Activated CD4-positive, alpha-beta T cell treated with anti-CD3 and anti-CD28 coated beads for 24 hours (primary cell): ENCODE data around the gene ACSM5.
"Not testable (repeated sequence)": the region's sequence is repeated elsewhere in the genome, so short reads cannot be mapped to it uniquely, and the experiment has no call there.

Experiments used
- DNase-seq, 2 donors: peaks; one replicate each; pipeline ENCODE4 v3.0.0-alpha.2; 2020; ENCODE audit warnings: low read depth in 2 of 2

The ACSM5 gene

DNA sequence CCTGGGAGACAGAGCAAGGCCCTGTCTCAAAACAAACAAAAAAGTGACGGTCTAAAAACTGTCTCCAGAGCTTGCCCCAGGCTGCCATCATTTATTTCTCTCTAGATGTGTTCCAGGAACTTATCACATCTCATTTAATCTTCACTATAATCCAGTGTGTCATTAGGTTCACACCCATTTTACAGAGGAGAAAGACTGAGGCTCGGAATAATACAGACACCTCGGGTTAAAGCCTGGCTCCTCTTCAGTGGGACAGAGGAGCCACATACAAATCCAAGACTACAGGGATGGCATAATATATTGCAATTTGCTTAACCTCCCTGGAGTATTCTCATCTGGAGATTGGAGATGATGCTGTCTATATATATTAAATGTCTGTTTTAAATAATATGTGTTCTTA is 10.7 kb upstream of the ACSM5 start:
- DNase-seq, result no peak

DNA sequence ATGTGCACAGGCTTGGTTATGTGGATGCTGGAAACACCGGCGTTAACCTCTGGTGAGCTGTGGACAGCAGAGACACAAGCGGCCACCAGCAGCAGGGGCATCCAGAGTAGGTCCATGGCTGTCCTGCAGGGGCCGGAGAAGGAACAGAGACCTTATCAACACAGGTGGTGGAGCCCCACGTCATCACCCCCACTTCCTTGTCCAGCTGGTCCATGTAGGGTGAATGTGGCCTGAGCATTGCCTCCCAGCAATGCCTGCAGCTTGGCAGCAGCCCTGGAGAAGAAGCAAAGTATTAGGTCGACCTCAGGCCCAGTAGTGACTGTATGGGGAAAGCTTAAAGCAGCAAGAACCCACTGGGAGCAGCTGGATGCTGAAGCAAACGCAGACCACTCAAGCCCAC is 10.1 kb upstream of the ACSM5 start:
- DNase-seq, result no peak

DNA sequence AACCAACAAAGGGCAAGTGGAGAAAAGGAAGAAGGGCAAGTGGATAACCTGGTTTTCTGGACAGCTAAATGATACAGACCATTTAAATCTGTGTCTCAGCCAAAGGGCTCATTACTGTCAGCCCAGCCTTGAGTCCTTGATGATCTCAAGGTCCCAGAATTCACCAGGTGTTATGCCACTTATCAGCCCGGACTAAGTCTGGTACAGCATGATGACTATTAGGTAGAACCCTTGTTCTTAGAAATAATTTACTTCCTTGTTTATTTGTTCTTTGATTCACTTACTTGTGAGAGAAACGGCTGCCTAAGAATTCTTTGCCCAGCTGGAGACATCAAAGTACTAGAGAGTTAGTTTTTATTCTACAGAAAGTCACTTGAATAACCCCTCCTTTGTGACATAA is 8.3 kb upstream of the ACSM5 start:
- DNase-seq, result no peak

DNA sequence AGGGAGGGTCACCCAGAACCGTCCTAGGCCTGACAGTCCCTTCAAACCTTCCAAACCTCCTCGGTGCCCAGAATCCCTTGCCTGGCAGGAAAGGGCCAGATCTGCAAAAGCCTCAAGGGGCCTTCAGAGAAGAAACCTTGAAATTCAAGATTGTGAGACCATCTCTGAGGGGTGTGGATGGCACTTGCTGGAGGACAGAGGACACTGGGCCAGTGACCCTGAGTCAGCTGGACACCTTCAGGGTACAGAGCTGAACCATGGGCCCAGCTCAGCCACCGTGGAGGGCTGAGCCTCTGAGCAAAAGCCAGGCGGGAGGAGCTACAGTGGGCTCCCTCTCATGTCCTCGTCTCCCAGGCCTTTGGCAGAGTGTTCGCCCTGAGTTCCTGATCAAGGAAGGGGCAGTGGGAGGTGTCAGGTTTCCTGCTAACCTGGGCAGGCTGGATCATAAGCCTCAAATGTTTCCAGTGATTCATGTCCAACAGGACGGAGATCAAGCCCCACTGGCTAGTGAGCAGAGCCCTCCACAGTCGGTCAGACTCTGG is 7.8 kb upstream of the ACSM5 start:
- no peak for DNase-seq

DNA sequence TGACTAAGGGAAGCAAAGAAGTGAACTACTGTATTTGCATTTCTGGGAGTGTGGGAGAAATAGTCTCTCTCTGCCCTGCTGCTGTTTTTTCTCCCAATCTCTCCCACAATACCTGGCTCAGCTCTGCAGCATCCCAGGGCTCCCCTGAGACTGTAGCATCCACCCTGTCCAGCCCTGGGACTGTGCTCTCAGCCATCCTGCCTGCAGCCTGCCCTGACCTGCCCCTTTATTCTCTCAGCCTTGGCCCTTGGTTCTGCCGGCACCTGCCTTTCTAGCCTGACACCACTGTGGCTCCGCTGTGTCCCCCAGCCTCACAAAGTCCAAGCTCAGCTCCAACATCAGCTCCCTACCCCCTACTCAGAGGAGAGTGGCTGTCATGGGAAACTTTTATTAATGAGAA is 6.7 kb upstream of the ACSM5 start:
- DNase-seq, result no peak

DNA sequence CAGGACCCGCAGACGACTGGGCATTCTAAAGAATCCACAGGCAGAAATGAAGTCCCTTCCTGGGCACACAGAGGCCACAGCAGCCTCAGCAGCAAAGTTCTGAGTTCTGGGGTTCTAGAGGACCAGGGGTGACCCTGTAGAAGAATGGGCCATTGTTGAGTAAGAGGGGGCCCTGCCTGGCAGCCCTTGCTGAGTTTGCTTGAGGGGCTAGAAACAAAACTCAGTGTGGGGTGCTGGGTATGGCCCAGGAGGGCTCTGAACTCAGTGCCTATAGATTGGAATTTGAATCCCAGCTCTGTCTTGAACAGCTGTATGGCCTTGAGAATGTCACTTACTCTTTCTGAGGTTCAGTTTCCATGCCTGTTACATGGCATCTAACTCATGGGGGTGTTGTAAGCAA is 4.7 kb upstream of the ACSM5 start, which contains the start of gene PDILT:
Gene PDILT, minus strand, starts transcription at position 101 of the 400 bp plus-strand sequence. CDS start 5,437 bp downstream, outside the sequence.
- no peak for DNase-seq

DNA sequence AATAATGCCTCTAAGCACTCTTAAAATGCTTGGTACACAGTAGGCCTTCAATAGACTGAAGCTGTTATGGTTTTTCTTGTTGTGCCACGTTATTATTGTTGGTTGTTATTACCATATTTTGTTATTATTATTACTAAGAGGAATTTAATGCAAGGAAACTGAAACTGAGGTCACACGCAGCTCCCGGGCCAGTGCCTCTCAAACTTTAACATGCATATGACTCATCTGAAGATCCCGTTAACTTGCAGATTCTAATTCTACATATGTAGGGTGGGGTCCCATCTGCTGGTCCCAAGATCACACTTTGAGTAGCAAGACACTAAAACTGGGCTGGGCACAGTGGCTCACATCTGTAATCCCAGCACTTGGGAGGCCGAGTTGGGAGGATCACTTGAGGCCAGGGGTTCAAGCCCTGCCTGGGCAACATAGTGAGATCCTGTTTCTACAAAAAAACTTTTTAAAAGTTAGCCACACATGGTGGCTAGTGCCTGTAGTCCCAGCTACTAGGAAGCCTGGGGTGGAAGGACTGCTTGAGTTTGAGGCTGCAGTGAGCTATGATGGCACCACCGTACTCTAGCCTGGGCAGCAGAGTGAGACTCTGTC is 888 bp downstream of the ACSM5 start:
- no peak for DNase-seq

DNA sequence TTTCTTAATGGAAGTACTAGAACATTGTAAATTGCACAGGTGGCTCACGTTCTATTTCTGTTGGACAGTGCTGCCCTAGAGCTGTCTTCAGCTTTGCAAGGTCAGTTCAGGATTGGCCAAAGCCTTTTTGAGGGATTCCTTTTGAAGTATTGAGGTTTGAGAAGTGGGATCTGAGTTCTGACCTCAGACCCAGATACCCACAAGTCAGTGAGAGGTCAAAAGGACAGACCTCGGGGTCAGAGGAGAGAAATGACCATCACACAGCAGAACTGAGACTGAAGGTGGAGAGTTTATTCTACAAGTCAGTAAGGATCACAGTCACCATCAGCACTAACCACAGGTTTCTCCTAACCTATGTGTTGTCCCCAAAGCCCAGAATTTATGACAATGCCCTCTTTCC is 1.7 kb downstream of the ACSM5 start:
- DNase-seq, result no peak

DNA sequence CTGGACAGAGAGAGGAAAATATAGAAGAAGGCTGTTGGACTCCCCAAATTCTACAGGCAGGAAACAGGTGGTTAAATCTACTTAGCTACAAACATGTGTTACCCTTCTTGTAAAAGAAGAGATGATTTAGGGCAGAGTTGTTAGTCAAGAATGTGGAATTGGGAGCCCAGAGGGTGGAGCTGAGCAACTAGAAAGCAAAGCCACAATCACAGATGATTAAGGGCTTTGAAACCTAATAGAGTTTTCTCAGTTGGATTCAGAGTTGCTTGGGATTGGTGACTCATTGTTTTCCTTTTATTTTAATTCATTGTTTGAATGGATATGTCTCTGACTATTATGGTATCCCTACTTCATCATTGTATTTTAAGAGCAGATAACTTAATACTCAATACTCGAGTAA is 6.2 kb downstream of the ACSM5 start:
- DNase-seq, result no peak

DNA sequence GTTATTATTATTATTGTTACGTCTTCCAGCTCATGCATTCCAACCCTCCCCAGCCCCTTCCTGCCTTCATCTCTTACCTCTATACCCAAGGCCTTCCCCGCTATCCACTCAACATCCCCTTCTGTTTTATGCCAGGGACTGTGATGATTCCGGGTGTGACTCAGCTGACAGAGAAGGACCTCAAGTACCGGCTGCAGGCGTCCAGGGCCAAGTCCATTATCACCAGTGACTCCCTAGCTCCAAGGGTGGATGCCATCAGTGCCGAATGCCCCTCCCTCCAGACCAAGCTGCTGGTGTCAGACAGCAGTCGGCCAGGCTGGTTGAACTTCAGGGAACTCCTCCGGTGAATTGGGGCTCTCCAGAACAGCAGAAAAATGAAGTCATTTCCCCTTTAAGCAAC is 9.8 kb downstream of the ACSM5 start:
- not testable (repeated sequence) for DNase-seq

DNA sequence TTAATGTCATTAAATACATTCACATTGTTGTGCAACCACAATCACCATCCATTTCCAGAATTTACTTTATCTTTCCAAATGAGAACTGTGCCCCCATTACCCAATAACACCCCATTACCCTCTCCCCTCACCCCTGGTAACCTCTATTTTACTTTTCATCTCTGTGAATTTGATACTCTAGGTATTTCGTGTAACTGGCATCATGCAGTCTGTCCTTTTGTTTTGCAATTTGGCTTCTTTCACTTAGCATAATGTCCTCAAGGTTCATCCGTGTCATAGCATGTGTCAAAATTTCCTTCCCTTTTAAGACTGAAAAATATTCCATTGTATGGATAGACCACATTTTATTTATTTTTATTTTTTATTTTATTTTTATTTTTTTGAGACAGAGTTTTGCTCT is 12.4 kb downstream of the ACSM5 start:
- not testable (repeated sequence) for DNase-seq

DNA sequence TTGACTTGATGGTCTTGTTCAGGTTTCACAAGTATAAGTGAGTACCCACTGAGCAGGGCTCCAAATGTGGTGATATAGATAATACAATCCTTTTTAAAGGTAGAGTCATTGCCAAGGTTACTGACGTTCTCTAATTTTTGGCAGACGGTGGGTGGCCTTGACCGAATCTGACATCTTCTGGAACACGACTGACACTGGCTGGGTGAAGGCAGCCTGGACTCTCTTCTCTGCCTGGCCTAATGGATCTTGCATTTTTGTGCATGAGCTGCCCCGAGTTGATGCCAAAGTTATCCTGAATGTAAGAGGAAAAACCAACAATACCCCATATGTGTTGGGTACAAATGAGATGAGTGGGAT is 14.4 kb downstream of the ACSM5 start:
- DNase-seq, result not testable (repeated sequence)

DNA sequence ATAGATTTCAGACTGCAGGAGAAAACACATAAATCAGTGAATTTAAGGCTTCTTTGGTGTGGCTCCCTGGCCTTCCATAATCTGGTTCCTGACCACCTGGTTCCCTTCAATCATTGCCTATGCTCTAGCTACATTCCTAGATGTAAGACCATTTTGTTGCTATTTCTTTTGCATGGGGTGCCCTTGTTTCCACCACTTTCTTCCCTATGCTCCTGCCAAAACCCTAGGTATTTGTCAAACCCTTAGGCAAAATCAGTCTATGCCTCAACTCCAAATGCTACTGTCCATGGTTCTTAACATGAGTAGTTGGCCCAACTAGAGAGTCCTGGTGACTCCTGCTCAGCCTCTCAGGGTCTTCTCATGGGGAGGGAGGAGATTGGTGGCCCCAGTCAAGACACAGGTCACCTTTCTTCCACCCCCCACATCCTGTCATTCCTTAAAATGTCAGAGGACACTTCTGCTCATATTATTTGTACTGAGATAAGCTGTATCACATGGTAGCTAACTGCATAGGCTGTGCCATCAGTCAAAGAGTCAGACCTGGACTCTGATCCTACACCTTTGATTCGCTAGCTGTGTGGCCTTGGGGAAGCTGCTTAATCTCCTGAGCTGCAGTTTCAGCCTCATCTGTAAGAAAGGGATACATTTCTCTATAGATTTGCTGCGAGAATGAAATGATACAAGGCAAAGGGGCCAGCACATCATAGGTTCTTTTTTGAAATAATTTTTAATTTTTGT is 15.0 kb downstream of the ACSM5 start:
- DNase-seq, result no peak

DNA sequence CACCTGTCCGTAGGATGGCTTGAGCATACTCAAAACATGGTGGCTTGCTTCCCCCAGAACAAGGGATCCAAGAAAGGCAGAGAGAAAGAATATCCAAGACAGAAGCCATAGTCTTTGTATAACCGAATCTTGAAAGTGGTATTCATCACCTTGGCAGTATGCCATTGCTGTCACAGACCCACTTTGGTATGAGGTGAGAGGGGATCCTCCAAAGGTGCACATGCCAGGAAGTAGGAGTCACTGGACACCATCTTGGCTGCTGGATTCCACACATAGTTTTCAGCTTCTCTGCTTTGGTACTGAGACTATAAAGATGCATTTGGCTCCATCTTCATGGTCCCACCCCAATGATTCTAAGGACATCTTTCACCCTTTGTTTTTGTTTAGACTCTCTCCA is 18.1 kb downstream of the ACSM5 start:
- DNase-seq, result not testable (repeated sequence)

DNA sequence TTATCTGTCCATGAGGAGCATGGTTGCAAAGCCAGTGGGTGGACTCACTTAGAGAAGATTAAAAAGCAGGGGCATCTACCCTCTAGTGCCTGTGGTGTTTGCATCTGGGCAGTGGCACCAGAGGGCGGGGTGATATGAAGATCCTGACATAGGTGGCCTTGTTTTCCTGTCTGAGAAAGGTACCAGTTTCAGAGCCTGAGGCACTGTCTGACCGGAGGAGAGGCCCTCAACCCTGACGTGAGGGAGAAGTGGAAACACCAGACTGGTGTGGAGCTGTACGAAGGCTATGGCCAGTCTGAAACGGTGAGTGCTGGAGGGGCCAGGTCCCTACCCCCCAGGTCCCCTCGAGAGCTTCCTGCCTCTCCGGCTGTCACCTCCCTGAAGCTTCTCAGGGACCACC is 20.2 kb downstream of the ACSM5 start:
- not testable (repeated sequence) for DNase-seq

DNA sequence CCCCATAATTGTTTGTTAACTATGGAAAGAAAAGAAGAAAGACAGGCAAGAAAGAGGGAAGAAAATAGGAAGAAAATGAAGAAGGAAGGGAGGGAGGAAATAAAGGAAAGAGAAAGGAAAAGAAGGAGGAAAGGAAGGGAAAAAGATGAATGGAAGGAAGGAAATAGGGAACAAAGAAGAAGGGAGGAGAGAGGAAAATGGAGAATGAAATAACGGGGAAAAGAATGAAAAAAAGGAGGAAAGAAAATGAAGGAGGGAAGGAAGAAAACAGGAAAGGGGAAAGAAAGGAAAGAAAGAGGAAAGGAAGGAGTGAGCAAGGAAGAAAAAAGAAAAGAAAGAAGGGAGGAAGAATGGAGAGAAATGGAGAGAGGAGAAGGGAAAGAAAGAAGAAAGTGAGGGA is 21.1 kb downstream of the ACSM5 start:
- DNase-seq, result not testable (repeated sequence)

DNA sequence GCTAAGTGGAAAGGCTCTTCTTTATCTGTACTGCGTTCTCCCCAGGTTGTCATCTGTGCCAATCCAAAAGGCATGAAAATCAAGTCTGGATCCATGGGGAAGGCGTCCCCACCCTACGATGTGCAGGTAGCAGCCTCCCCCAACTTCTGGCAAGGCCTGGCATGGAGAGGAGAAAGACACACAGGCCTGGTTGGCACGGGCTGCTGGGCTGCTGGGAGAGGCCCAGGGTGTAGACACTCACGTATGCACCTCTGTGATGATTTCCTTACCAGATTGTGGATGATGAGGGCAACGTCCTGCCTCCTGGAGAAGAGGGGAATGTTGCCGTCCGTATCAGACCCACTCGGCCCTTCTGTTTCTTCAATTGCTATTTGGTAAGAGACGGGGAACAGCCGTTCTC is 21.6 kb downstream of the ACSM5 start:
- no peak for DNase-seq

DNA sequence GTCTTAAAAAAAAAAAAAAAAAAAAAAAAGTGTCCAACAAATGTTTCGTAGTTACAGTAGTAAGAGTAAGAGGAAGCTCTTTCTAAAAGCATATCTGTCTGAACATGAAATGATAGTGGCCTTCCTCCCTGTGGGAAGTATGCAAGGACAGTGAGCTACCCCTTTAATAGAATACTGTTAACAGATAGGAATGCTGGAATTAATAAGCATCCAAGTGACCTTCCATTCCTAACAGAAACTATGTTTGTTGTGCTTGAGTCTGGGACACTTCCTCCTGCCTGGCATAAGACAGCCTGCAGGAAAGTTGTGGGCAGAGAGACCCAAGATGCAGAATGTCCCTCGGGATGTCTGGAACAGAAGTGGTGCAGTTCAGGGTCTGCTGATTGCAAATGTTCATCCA is 29.6 kb downstream of the ACSM5 start:
- DNase-seq, result not testable (repeated sequence)

DNA sequence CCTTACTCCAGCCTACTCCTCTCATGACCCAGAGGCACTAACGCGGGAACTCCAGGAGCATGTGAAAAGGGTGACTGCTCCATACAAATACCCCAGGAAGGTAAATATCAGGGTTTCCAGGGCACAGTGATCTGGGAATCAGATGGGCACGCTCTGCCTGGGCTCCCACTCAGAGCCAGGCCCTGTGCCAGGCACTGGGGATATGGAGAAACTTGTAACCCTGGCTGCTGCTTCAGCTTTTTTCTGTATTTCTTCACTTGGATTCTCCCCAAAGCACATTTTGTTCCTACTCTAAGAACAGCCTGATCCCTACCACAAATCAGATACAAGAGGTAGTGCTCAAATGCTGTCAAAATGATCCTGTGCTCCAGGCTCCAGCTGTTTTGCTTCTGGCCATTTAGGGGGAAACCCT is 30.5 kb downstream of the ACSM5 start:
- not testable (repeated sequence) for DNase-seq

DNA sequence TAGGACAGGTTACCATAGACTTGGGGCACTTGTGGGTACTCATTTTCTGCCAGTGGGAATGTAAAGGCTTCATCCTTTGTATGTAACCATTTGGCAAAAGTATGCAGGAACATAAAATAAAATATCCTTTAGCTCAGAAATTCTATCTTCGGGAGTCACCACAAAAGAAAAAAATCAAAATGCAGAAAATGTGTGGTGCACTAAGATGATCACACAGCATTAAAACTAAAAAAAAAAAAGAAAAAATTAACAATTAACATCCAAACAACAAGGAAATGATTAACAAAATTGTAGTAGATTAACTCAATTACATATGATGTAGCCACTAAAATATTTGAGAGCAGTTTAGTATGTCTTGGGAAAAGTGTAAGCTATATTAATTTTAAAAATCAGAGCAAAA is 31.4 kb downstream of the ACSM5 start:
- DNase-seq, result not testable (repeated sequence)

DNA sequence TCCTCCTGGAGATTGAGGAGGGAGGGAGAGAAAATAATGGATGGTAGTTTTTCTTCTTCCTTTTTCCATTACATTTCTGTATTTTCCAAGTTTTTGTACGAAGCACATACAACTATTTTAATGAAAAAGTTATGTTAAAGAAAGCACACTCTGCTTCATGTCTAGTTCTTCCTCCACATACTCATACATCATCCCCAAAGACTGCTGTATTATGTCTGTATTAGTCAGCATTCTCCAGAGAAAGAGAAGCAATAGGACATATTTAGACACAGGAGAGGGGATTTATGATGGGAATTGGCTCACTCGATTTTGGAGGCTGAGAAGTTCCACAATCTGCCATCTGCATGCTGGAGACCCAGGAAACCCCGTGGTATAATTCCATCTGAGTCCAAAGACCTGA is 31.9 kb downstream of the ACSM5 start:
- DNase-seq, result no peak

DNA sequence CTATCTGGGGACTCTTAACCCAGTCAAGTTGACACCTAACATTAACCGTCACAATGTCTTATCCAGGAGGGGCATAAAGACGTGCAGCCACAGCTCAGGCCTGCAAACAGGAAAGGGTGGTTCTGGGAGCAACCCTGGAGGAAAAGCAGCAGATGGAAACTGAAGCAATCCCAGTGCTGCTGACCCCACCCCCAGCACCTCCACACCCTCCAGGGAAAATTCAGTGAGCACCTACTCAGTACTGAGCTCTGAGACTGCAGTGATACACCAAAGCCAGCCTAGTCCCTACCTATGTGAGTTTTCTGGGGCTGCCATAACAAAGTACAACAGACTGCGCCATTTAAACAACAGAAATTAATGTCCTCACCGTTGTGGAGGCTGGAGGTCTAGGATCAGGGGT is 32.5 kb downstream of the ACSM5 start:
- DNase-seq, result not testable (repeated sequence)

DNA sequence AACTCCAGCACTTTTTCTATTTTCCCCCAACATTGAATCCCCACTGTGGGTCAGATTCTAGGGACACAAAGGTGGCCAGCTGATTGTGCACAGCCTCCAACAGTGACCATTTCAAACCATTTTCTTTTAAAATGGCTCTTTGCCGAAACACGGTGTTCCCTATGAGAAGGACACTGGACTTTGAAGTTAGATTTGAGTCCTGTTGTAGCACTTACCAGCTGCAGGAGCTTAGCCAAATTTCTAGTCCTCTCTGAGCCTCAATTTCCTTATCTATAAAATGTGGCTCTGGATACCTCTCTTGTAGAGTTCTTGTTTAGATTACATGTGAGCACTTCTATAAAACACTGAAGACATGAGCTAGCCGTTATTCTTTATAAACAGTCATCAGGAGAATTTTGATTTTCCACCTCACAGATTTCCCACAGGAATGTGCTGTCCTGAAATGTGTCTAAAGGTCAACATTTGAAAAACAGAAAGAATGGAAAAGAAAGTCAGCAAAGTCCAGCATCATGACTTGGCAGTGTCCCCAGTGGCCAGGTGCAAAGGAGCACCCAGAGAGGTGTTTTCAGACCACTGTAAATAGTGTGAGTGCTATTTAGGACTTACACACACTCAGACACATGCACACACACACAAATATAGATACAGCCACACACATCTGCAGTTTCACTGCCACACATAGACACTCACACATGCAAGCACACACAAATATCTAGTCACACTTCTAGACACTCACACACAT is 37.5 kb downstream of the ACSM5 start:
- DNase-seq, result not testable (repeated sequence)
